CD4-positive, alpha-beta memory T cell (primary cell): ENCODE measurements around the gene CALHM5. TPM values are rescaled to one million over a fixed set of nuclear protein-coding genes. Genes with fewer than 3 reads are reported as not detected.
A peak's percentile ranks its signal among the peaks of the same experiment; 100 is the strongest.

Experiments used
- CTCF ChIA-PET: fragments of 350-600 bp; sonication (Branson Sonifier 250); formaldehyde crosslinking; loops from one replicate; lab custom pipeline; 2021; ENCODE audit warnings: inconsistent platforms; ENCODE audit not compliant: partially characterized antibody; lab: Charles Lee
- POLR2A ChIA-PET: fragments of 350-600 bp; sonication (Branson Sonifier 250); formaldehyde crosslinking; loops from one replicate; lab custom pipeline; 2021; ENCODE audit not compliant: partially characterized antibody; lab: Charles Lee
- DNase-seq, 5 donors: peaks; one replicate each; pipeline versions ENCODE4 v3.0.0 to v3.0.0-alpha.2; 2020 to 2022; ENCODE audit warnings: mixed read lengths in 1 of 5
- H3K27ac ChIP-seq: one replicate; pipeline ENCODE4 v1.7.0; 2013; ENCODE audit warnings: low read depth, low read length
- H3K27me3 ChIP-seq: 2 replicates; pipeline ENCODE4 v1.7.0; 2013; ENCODE audit warnings: mild to moderate bottlenecking, low read length, moderate library complexity; ENCODE audit not compliant: insufficient read depth
- H3K36me3 ChIP-seq: 2 replicates; pipeline ENCODE4 v1.7.0; 2013; ENCODE audit warnings: mild to moderate bottlenecking, low read length, moderate library complexity; ENCODE audit not compliant: insufficient read depth
- H3K4me1 ChIP-seq: 2 replicates; pipeline ENCODE4 v1.7.0; 2013; ENCODE audit warnings: mild to moderate bottlenecking, low read length, moderate library complexity; ENCODE audit not compliant: insufficient read depth
- H3K4me3 ChIP-seq, 2 donors: one replicate each; pipeline ENCODE4 v1.7.0; 2013; ENCODE audit warnings: low read length in 2 of 2, mild to moderate bottlenecking in 1 of 2
- H3K9me3 ChIP-seq, 2 donors: one replicate each; pipeline ENCODE4 v1.7.0; 2013; ENCODE audit warnings: low read length in 2 of 2, control low read depth in 1 of 2; ENCODE audit not compliant: control insufficient read depth in 1 of 2
- H3K27ac Mint-ChIP-seq, 7 donors: one replicate each; pipeline ENCODE4 v1.8.0; 2020 to 2021; ENCODE audit warnings: mixed read lengths in 7 of 7, mild to moderate bottlenecking in 6 of 7, inconsistent platforms in 3 of 7, moderate library complexity in 3 of 7
- H3K27me3 Mint-ChIP-seq, 2 donors: one replicate each; pipeline ENCODE4 v1.8.0; 2020 to 2021; ENCODE audit warnings: mixed read lengths in 2 of 2
- H3K36me3 Mint-ChIP-seq, 2 donors: one replicate each; pipeline ENCODE4 v1.8.0; 2020 to 2021; ENCODE audit warnings: mixed read lengths in 2 of 2, inconsistent platforms in 1 of 2, mild to moderate bottlenecking in 1 of 2
- H3K4me1 Mint-ChIP-seq, 4 donors: one replicate each; pipeline ENCODE4 v1.8.0; 2020 to 2021; ENCODE audit warnings: mixed read lengths in 4 of 4, mild to moderate bottlenecking in 1 of 4
- H3K4me3 Mint-ChIP-seq, 8 donors: one replicate each; pipeline ENCODE4 v1.8.0; 2020 to 2021; ENCODE audit warnings: mixed read lengths in 8 of 8, mild to moderate bottlenecking in 7 of 8, moderate library complexity in 6 of 8, inconsistent platforms in 3 of 8
- H3K9me3 Mint-ChIP-seq, 8 donors: one replicate each; pipeline ENCODE4 v1.8.0; 2020 to 2021; ENCODE audit warnings: mixed read lengths in 8 of 8, mild to moderate bottlenecking in 5 of 8, inconsistent platforms in 3 of 8, moderate library complexity in 1 of 8
- intact Hi-C: fragments of 100-400 bp; cut with micrococcal nuclease; formaldehyde crosslinking; loops from one replicate; pipeline ENCODE4 v1.15.1; 2023
- polyA plus RNA-seq, 2 donors: library from polyadenylated mRNA; unstranded; fragments of 300-500 nt; fragmentation: Illumina TruSeq; gene quantifications; one replicate each; pipeline ENCODE4 v1.2.3, GENCODE V29; 2021
- total RNA-seq, 2 experiments: library from RNA; stranded (reverse); gene quantifications; one replicate each; pipeline ENCODE4 v1.2.3, GENCODE V29; 2021

Gene CALHM5
- total and polyA plus RNA-seq, 4 experiments from 2014 or later: not detected

- no peaks in the 10 kb centered on the region for H3K27me3 ChIP-seq
- no peaks in the 10 kb centered on the region for H3K36me3 Mint-ChIP-seq
- H3K4me1 ChIP-seq: peaks cover 7% of the 10 kb centered on the region
- peaks cover 5 to 15% (median 9%) of the 10 kb centered on the region in 4 donors for H3K4me1 Mint-ChIP-seq
- H3K9me3 Mint-ChIP-seq: no peaks in the 10 kb centered on the region
- POLR2A ChIA-PET: interaction anchor here (0.8 kb wide), 1 partner anchor 286 kb away, joined by 5 read pairs; the partner anchor contains the start of gene TSPYL1
- no peak overlapping the region for H3K4me3 ChIP-seq
- H3K27me3 Mint-ChIP-seq: peaks cover 9 to 13% of the 10 kb centered on the region in 2 donors
- H3K36me3 ChIP-seq: no peaks in the 10 kb centered on the region
- intact Hi-C loops: no loop called here
- H3K27ac ChIP-seq: no peak overlapping the region
- H3K27ac Mint-ChIP-seq: no peak overlapping the region
- DNase-seq: peak in 1 of 5 donors; percentile 11
- CTCF ChIA-PET: interaction anchor here (0.7 to 1.5 kb wide), 5 partner anchors 8 to 297 kb away, joined by 3 to 4 read pairs (median 3); no protein-coding TSS in a partner anchor
- H3K9me3 ChIP-seq: no peaks in the 10 kb centered on the region
- peak overlapping the region in 3 of 8 donors; percentile 36 to 49 (median 46) for H3K4me3 Mint-ChIP-seq
Observed at GRCh38 chr6:116564921-116565872, 53.8 kb downstream of the CALHM5 start.

- H3K9me3 ChIP-seq: no peaks in the 10 kb centered on the region
- peaks cover 25% of the 10 kb centered on the region for H3K4me1 ChIP-seq
- no peak overlapping the region for H3K4me3 ChIP-seq
- no peaks in the 10 kb centered on the region for H3K27me3 ChIP-seq
- no peaks in the 10 kb centered on the region for H3K9me3 Mint-ChIP-seq
- H3K4me1 Mint-ChIP-seq: peaks cover 14 to 38% (median 29%) of the 10 kb centered on the region in 4 donors
- H3K27ac Mint-ChIP-seq: peak overlapping the region in 1 of 7 donors; percentile 32
- DNase-seq: no peak
- H3K36me3 ChIP-seq: no peaks in the 10 kb centered on the region
- H3K27ac ChIP-seq: no peak overlapping the region
- H3K36me3 Mint-ChIP-seq: peaks cover 0 to 16% of the 10 kb centered on the region in 2 donors
- peaks cover 0 to 2% of the 10 kb centered on the region in 2 donors for H3K27me3 Mint-ChIP-seq
- ChIA-PET CTCF (no interaction called here), POLR2A (interaction anchor here (5.6 kb wide), 1 partner anchor 289 kb away, joined by 114 read pairs; the partner anchor contains the start of gene TSPYL1)
- H3K4me3 Mint-ChIP-seq: no peak overlapping the region
- intact Hi-C loops: no loop called here
Observed at GRCh38 chr6:116568111-116568510, 56.7 kb downstream of the CALHM5 start.

- POLR2A ChIA-PET: interaction anchor here (5.6 kb wide), 1 partner anchor 290 kb away, joined by 114 read pairs; the partner anchor contains the start of gene TSPYL1
- H3K27me3 ChIP-seq: no peaks in the 10 kb centered on the region
- no peak overlapping the region for H3K4me3 ChIP-seq
- H3K9me3 Mint-ChIP-seq: no peaks in the 10 kb centered on the region
- no peaks in the 10 kb centered on the region for H3K36me3 ChIP-seq
- no peak for DNase-seq
- peaks cover 0 to 2% of the 10 kb centered on the region in 2 donors for H3K27me3 Mint-ChIP-seq
- H3K27ac ChIP-seq: no peak overlapping the region
- peaks cover 35% of the 10 kb centered on the region for H3K4me1 ChIP-seq
- intact Hi-C loops: no loop called here
- CTCF ChIA-PET: interaction anchor here (1.3 kb wide), 1 partner anchor 351 kb away, joined by 3 read pairs; no protein-coding TSS in a partner anchor
- peaks cover 2 to 21% of the 10 kb centered on the region in 2 donors for H3K36me3 Mint-ChIP-seq
- peak overlapping the region in 2 of 8 donors; percentile 98 to 99 for H3K4me3 Mint-ChIP-seq
- peak overlapping the region in 4 of 7 donors; percentile 6 to 98 (median 41) for H3K27ac Mint-ChIP-seq
- H3K9me3 ChIP-seq: no peaks in the 10 kb centered on the region
- peaks cover 16 to 48% (median 36%) of the 10 kb centered on the region in 4 donors for H3K4me1 Mint-ChIP-seq
Observed at GRCh38 chr6:116568821-116569755, 57.6 kb downstream of the CALHM5 start.

- no peaks in the 10 kb centered on the region for H3K9me3 ChIP-seq
- POLR2A ChIA-PET: interaction anchor here (0.7 to 5.6 kb wide), 27 partner anchors 9 to 1032 kb away, joined by 3 to 114 read pairs (median 5); partner anchors contain the start of genes CALHM4, GOPC, KPNA5 and NT5DC1
- peaks cover 22 to 57% (median 39%) of the 10 kb centered on the region in 4 donors for H3K4me1 Mint-ChIP-seq
Observed at GRCh38 chr6:116570856-116571682, 59.6 kb downstream of the CALHM5 start, which contains the start of gene RWDD1. Gene RWDD1, plus strand, starts transcription at chr6:116571504. Its CDS starts 79 bp downstream, at chr6:116571583.

GRCh38 chr6:116571683-116572000 is 60.2 kb downstream of the CALHM5 start:
- H3K36me3 Mint-ChIP-seq: peaks cover 17 to 37% of the 10 kb centered on the region in 2 donors
- H3K27me3 Mint-ChIP-seq: no peaks in the 10 kb centered on the region
- peak overlapping the region; percentile 98 to 100 (median 99) for H3K27ac Mint-ChIP-seq
- H3K4me1 Mint-ChIP-seq: peaks cover 27 to 63% (median 43%) of the 10 kb centered on the region in 4 donors
- Histone ChIP-seq H3K9me3 (no peaks in the 10 kb centered on the region), H3K36me3 (peaks cover 4% of the 10 kb centered on the region), H3K27ac (peak overlapping the region; percentile 96), H3K4me3 (peak overlapping the region; percentile 67 to 76), H3K27me3 (no peaks in the 10 kb centered on the region), H3K4me1 (peaks cover 44% of the 10 kb centered on the region)
- POLR2A ChIA-PET: interaction anchor here (0.7 to 5.6 kb wide), 24 partner anchors 9 to 1031 kb away, joined by 3 to 114 read pairs (median 5); partner anchors contain the start of genes CALHM4, GOPC, KPNA5 and NT5DC1
- H3K4me3 Mint-ChIP-seq: peak overlapping the region; percentile 98 to 99 (median 99)
- H3K9me3 Mint-ChIP-seq: no peaks in the 10 kb centered on the region
- CTCF ChIA-PET: interaction anchor here (0.9 to 3.8 kb wide), 12 partner anchors 9 to 475 kb away, joined by 3 to 31 read pairs (median 5); partner anchors contain the start of gene ZUP1
- intact Hi-C loops: loop anchor here (1.0 to 2.0 kb wide), 8 partner anchors 45 to 1031 kb away; partner anchors contain the start of genes DSE, GOPC, KPNA5 and RSPH4A
- no peak for DNase-seq

More at GRCh38 chr6:116570856-116571682, 59.6 kb downstream of the CALHM5 start, which contains the start of gene RWDD1:
- intact Hi-C loops: loop anchor here (1.0 to 2.0 kb wide), 8 partner anchors 46 to 1032 kb away; partner anchors contain the start of genes DSE, GOPC, KPNA5 and RSPH4A
- Mint-ChIP-seq H3K27me3 (no peaks in the 10 kb centered on the region), H3K4me3 (peak within 1 kb of the TSS; percentile 98 to 99 (median 99)), H3K27ac (peak within 1 kb of the TSS; percentile 98 to 100 (median 99)), H3K36me3 (peaks cover 12 to 32% of the 10 kb centered on the region in 2 donors), H3K9me3 (no peaks in the 10 kb centered on the region)
- Histone ChIP-seq H3K36me3 (no peaks in the 10 kb centered on the region), H3K27ac (peak within 1 kb of the TSS; percentile 96), H3K4me1 (peaks cover 44% of the 10 kb centered on the region), H3K27me3 (no peaks in the 10 kb centered on the region), H3K4me3 (peak within 1 kb of the TSS; percentile 68 to 86)
- peak; percentile 98 to 99 (median 99) for DNase-seq
- CTCF ChIA-PET: interaction anchor here (0.9 to 3.8 kb wide), 15 partner anchors 9 to 474 kb away, joined by 3 to 31 read pairs (median 4); partner anchors contain the start of genes TSPYL1 and ZUP1
